Neural progenitor cell (in vitro differentiated cells): ENCODE data around the gene THBS1. TPM values are rescaled to one million over a fixed set of nuclear protein-coding genes. Genes with fewer than 3 reads are reported as not detected.

Experiments
- DNase-seq: peaks from one replicate; pipeline ENCODE4 v3.0.0-alpha.2; 2016; ENCODE audit warnings: low spot score
- H2AFZ ChIP-seq: fragments of 200-600 bp; sonication (generic); replicated peaks from 2 replicates; pipeline ENCODE4 v1.6.1; 2016; ENCODE audit warnings: antibody characterized with exemption
- H3F3A ChIP-seq: fragments of 200-600 bp; sonication (generic); 2 replicates; pipeline ENCODE4 v1.6.1; 2016; ENCODE audit warnings: antibody characterized with exemption, low read depth
- H3K27ac ChIP-seq: fragments of 200-600 bp; sonication (generic); 2 replicates; pipeline ENCODE4 v1.5.1; 2016; ENCODE audit warnings: mild to moderate bottlenecking
- H3K27me3 ChIP-seq: fragments of 200-600 bp; sonication (generic); 2 replicates; pipeline ENCODE4 v1.6.1; 2016; ENCODE audit warnings: mild to moderate bottlenecking, moderate library complexity
- H3K36me3 ChIP-seq: fragments of 200-600 bp; sonication (generic); 2 replicates; pipeline ENCODE4 v1.5.1; 2016
- H3K4me1 ChIP-seq: fragments of 200-600 bp; sonication (generic); 2 replicates; pipeline ENCODE4 v1.6.1; 2016; ENCODE audit warnings: mixed run types
- H3K4me2 ChIP-seq: fragments of 200-600 bp; sonication (generic); 2 replicates; pipeline ENCODE4 v1.6.1; 2016
- H3K4me3 ChIP-seq: fragments of 200-600 bp; sonication (generic); 2 replicates; pipeline ENCODE4 v1.5.1; 2016
- H3K79me2 ChIP-seq: fragments of 200-600 bp; sonication (generic); 2 replicates; pipeline ENCODE4 v1.6.1; 2016; ENCODE audit warnings: low read depth
- H3K9ac ChIP-seq: fragments of 200-600 bp; sonication (generic); 2 replicates; pipeline ENCODE4 v1.6.1; 2016
- H3K9me3 ChIP-seq: fragments of 200-600 bp; sonication (generic); 2 replicates; pipeline ENCODE4 v1.5.1; 2016; ENCODE audit warnings: low read depth
- H4K20me1 ChIP-seq: fragments of 200-600 bp; sonication (generic); 2 replicates; pipeline ENCODE4 v1.6.1; 2016; ENCODE audit warnings: low read depth
- H3K27ac Mint-ChIP-seq: 3 replicates; pipeline ENCODE4 v1.8.0; 2021; ENCODE audit warnings: mixed read lengths
- H3K27me3 Mint-ChIP-seq: 2 replicates; pipeline ENCODE4 v1.8.0; 2022; ENCODE audit warnings: low read depth, mild to moderate bottlenecking, inconsistent platforms, moderate library complexity, mixed read lengths; ENCODE audit not compliant: insufficient read depth
- H3K36me3 Mint-ChIP-seq: 3 replicates; pipeline ENCODE4 v1.8.0; 2021; ENCODE audit warnings: mixed read lengths
- H3K4me1 Mint-ChIP-seq: 3 replicates; pipeline ENCODE4 v1.8.0; 2021; ENCODE audit warnings: mixed read lengths
- H3K4me3 Mint-ChIP-seq: 3 replicates; pipeline ENCODE4 v1.8.0; 2021; ENCODE audit warnings: mild to moderate bottlenecking, moderate library complexity, mixed read lengths
- H3K9me3 Mint-ChIP-seq: 3 replicates; pipeline ENCODE4 v1.8.0; 2020; ENCODE audit warnings: mixed read lengths
- CTCF ChIP-seq: fragments of 200-600 bp; sonication (generic); IDR thresholded peaks from 2 replicates; pipeline ENCODE4 v1.5.1; 2017; ENCODE audit warnings: antibody characterized with exemption, mild to moderate bottlenecking
- EZH2 ChIP-seq: fragments of 200-600 bp; sonication (generic); IDR thresholded peaks from 2 replicates; pipeline ENCODE4 v1.6.1; 2017; ENCODE audit warnings: antibody characterized with exemption, mild to moderate bottlenecking, moderate library complexity
- EZH2phosphoT487 ChIP-seq: fragments of 200-600 bp; sonication (generic); IDR thresholded peaks from 2 replicates; pipeline ENCODE4 v1.6.1; 2017; ENCODE audit warnings: antibody characterized with exemption
- total RNA-seq: library from RNA; depleted of rRNA; stranded (reverse); fragments of >200 nt; gene quantifications from 2 replicates; pipeline ENCODE4 v1.2.3, GENCODE V29; 2015; ENCODE audit warnings: low replicate concordance

THBS1 gene
- total RNA-seq, 1 donor from 2014 or later, result 14.6 TPM

GRCh38 chr15:39593656-39594445 is 13.0 kb downstream of the THBS1 start:
- Histone ChIP-seq H3K27ac (no peak overlapping the region), H2AFZ (no peak overlapping the region), H3K79me2 (no peaks in the 10 kb centered on the region), H3K4me2 (no peak overlapping the region), H3K4me1 (peaks cover 3% of the 10 kb centered on the region), H3K27me3 (no peaks in the 10 kb centered on the region), H3K36me3 (no peaks in the 10 kb centered on the region), H3K4me3 (no peak overlapping the region), H3K9me3 (no peaks in the 10 kb centered on the region), H4K20me1 (no peaks in the 10 kb centered on the region), H3K9ac (no peak overlapping the region), H3F3A (no peaks in the 10 kb centered on the region)
- Mint-ChIP-seq H3K36me3 (peaks cover 44% of the 10 kb centered on the region), H3K9me3 (no peaks in the 10 kb centered on the region), H3K27ac (no peak overlapping the region), H3K4me3 (no peak overlapping the region), H3K27me3 (no peaks in the 10 kb centered on the region), H3K4me1 (peaks cover 6% of the 10 kb centered on the region)
- DNase-seq, result no peak
- TF ChIP-seq EZH2phosphoT487 (no peak), CTCF (no peak), EZH2 (no peak)

GRCh38 chr15:39594446-39595337 is 13.8 kb downstream of the THBS1 start:
- no peaks in the 10 kb centered on the region for H3K27me3 ChIP-seq
- no peak overlapping the region for H3K27ac Mint-ChIP-seq
- no peaks in the 10 kb centered on the region for H3K79me2 ChIP-seq
- no peaks in the 10 kb centered on the region for H3F3A ChIP-seq
- TF ChIP-seq EZH2phosphoT487, result no peak
- TF ChIP-seq CTCF, result no peak
- TF ChIP-seq EZH2, result no peak
- H3K9me3 ChIP-seq, result no peaks in the 10 kb centered on the region
- H3K4me3 ChIP-seq, result no peak overlapping the region
- no peaks in the 10 kb centered on the region for H4K20me1 ChIP-seq
- no peak overlapping the region for H3K27ac ChIP-seq
- DNase-seq, result no peak
- H3K9me3 Mint-ChIP-seq, result no peaks in the 10 kb centered on the region
- no peak overlapping the region for H3K9ac ChIP-seq
- H3K27me3 Mint-ChIP-seq, result no peaks in the 10 kb centered on the region
- no peaks in the 10 kb centered on the region for H3K36me3 ChIP-seq
- H3K4me1 ChIP-seq, result peaks cover 3% of the 10 kb centered on the region
- no peak overlapping the region for H2AFZ ChIP-seq
- H3K4me1 Mint-ChIP-seq, result peaks cover 7% of the 10 kb centered on the region
- H3K4me2 ChIP-seq, result no peak overlapping the region
- peaks cover 37% of the 10 kb centered on the region for H3K36me3 Mint-ChIP-seq
- no peak overlapping the region for H3K4me3 Mint-ChIP-seq

GRCh38 chr15:39595338-39596221 is 14.7 kb downstream of the THBS1 start:
- H3K27me3 ChIP-seq, result no peaks in the 10 kb centered on the region
- TF ChIP-seq CTCF (no peak), EZH2phosphoT487 (no peak), EZH2 (no peak)
- no peak overlapping the region for H3K27ac Mint-ChIP-seq

More at GRCh38 chr15:39595338-39596221, 14.7 kb downstream of the THBS1 start:
- H3K9ac ChIP-seq, result no peak overlapping the region
- H3K9me3 ChIP-seq, result no peaks in the 10 kb centered on the region
- Mint-ChIP-seq H3K9me3 (no peaks in the 10 kb centered on the region), H3K4me3 (no peak overlapping the region), H3K36me3 (peaks cover 33% of the 10 kb centered on the region), H3K27me3 (no peaks in the 10 kb centered on the region), H3K4me1 (peaks cover 8% of the 10 kb centered on the region)
- H3K79me2 ChIP-seq, result no peaks in the 10 kb centered on the region
- H3K4me2 ChIP-seq, result no peak overlapping the region
- no peak overlapping the region for H3K27ac ChIP-seq
- H3K4me3 ChIP-seq, result no peak overlapping the region
- no peaks in the 10 kb centered on the region for H3F3A ChIP-seq
- H3K4me1 ChIP-seq, result peaks cover 3% of the 10 kb centered on the region
- H2AFZ ChIP-seq, result no peak overlapping the region
- no peak for DNase-seq
- H3K36me3 ChIP-seq, result no peaks in the 10 kb centered on the region
- H4K20me1 ChIP-seq, result no peaks in the 10 kb centered on the region
